Measurements from ENCODE around the gene NUDT17.
A peak's percentile ranks its signal among the peaks of the same experiment; 100 is the strongest.

NUDT17 gene

GRCh38 chr1:145849356-145850160 is 4.1 kb downstream of the NUDT17 start:
- no peak for DNase-seq

GRCh38 chr1:145855426-145855948 is 10.1 kb downstream of the NUDT17 start:
- DNase-seq = no peak

GRCh38 chr1:145857170-145857569 is 11.7 kb downstream of the NUDT17 start:
- no peak for DNase-seq

- peak; percentile 64 for DNase-seq
These were observed 12.9 kb downstream of the NUDT17 start for GRCh38 chr1:145858238-145858900.

- DNase-seq = peak; percentile 85
These were observed 13.6 kb downstream of the NUDT17 start, which contains the start of gene PIAS3 for GRCh38 chr1:145858901-145859490. TSS of gene PIAS3 (minus strand) at chr1:145859081. CDS start at chr1:145858990, 91 bp downstream.

- DNase-seq = peak; percentile 73
These were observed 14.1 kb downstream of the NUDT17 start for GRCh38 chr1:145859491-145860023.

GRCh38 chr1:145863282-145864018 is 18.0 kb downstream of the NUDT17 start:
- DNase-seq = no peak

- no peak for DNase-seq
These were observed 22.8 kb downstream of the NUDT17 start for GRCh38 chr1:145868232-145868631.

GRCh38 chr1:145871994-145872924 is 26.8 kb downstream of the NUDT17 start:
- DNase-seq = peak; percentile 15

- DNase-seq = no peak
These were observed 29.2 kb downstream of the NUDT17 start for GRCh38 chr1:145874646-145875045.

GRCh38 chr1:145877923-145878486 is 32.6 kb downstream of the NUDT17 start:
- no peak for DNase-seq

GRCh38 chr1:145878724-145879123 is 33.3 kb downstream of the NUDT17 start:
- DNase-seq = no peak

GRCh38 chr1:145879775-145880174 is 34.3 kb downstream of the NUDT17 start:
- DNase-seq = no peak

GRCh38 chr1:145884675-145885074 is 39.2 kb downstream of the NUDT17 start:
- DNase-seq = no peak

- peak; percentile 85 for DNase-seq
These were observed 40.4 kb downstream of the NUDT17 start, which contains the start of gene ANKRD35 for GRCh38 chr1:145885738-145886287. TSS of gene ANKRD35 (minus strand) at chr1:145885866. CDS start at chr1:145885758, 108 bp downstream.

- no peak for DNase-seq
These were observed 41.0 kb downstream of the NUDT17 start for GRCh38 chr1:145886390-145886789.

GRCh38 chr1:145886816-145887215 is 41.4 kb downstream of the NUDT17 start:
- DNase-seq = no peak

GRCh38 chr1:145887631-145888030 is 42.2 kb downstream of the NUDT17 start:
- DNase-seq = no peak

- DNase-seq = no peak
These were observed 44.3 kb downstream of the NUDT17 start for GRCh38 chr1:145889722-145890121.

- DNase-seq = no peak
These were observed 45.7 kb downstream of the NUDT17 start for GRCh38 chr1:145891143-145891542.

All from CD4-positive, alpha-beta T cell treated with Interferon gamma for 1 hour (primary cell).